Measurements from ENCODE around the gene KCNJ5.

Gene KCNJ5

GRCh38 chr11:128871168-128871610 lies 20.0 kb upstream of the KCNJ5 start:
- DNase-seq = peak in 2 of 51 donors; percentile 9 to 10

- no peak for DNase-seq
Measured at GRCh38 chr11:128872094-128872493, 19.1 kb upstream of the KCNJ5 start.

- DNase-seq = no peak
Measured at GRCh38 chr11:128872594-128872993, 18.6 kb upstream of the KCNJ5 start.

GRCh38 chr11:128874427-128874826 lies 16.7 kb upstream of the KCNJ5 start:
- no peak for DNase-seq

GRCh38 chr11:128876133-128876650 lies 15.0 kb upstream of the KCNJ5 start:
- DNase-seq = no peak

GRCh38 chr11:128877726-128878125 lies 13.4 kb upstream of the KCNJ5 start:
- DNase-seq = no peak

GRCh38 chr11:128878455-128878854 lies 12.7 kb upstream of the KCNJ5 start:
- DNase-seq = no peak

- DNase-seq = no peak
Measured at GRCh38 chr11:128879817-128880216, 11.3 kb upstream of the KCNJ5 start.

GRCh38 chr11:128881221-128881620 lies 9.9 kb upstream of the KCNJ5 start:
- no peak for DNase-seq

GRCh38 chr11:128882451-128882850 lies 8.7 kb upstream of the KCNJ5 start:
- DNase-seq = no peak

- DNase-seq = no peak
Measured at GRCh38 chr11:128884054-128884453, 7.1 kb upstream of the KCNJ5 start.

GRCh38 chr11:128884703-128885338 lies 6.3 kb upstream of the KCNJ5 start:
- peak in 27 of 51 donors; percentile 13 to 73 (median 36) for DNase-seq

- no peak for DNase-seq
Measured at GRCh38 chr11:128886406-128887124, 4.6 kb upstream of the KCNJ5 start.

GRCh38 chr11:128888034-128888985 lies 2.8 kb upstream of the KCNJ5 start:
- no peak for DNase-seq

GRCh38 chr11:128889657-128890213 lies 1.4 kb upstream of the KCNJ5 start:
- DNase-seq = no peak

- DNase-seq = no peak
Measured at GRCh38 chr11:128890216-128890542, 977 bp upstream of the KCNJ5 start.

- no peak for DNase-seq
Measured at GRCh38 chr11:128891913-128892398, 800 bp downstream of the KCNJ5 start.

GRCh38 chr11:128892866-128893565 lies 1.9 kb downstream of the KCNJ5 start:
- DNase-seq = no peak

- no peak for DNase-seq
Measured at GRCh38 chr11:128893578-128894285, 2.6 kb downstream of the KCNJ5 start.

- DNase-seq = no peak
Measured at GRCh38 chr11:128894286-128894681, 3.1 kb downstream of the KCNJ5 start.
